K562 (cell line): ENCODE data around the gene SDK1. TPM values are rescaled to one million over a fixed set of nuclear protein-coding genes. Genes with fewer than 3 reads are reported as not detected.

Source experiments
- ATAC-seq: fragments of 200-7000 bp; cut with Tn5 transposase; 3 replicates; pipeline ENCODE4 v1.9.1; 2020; ENCODE audit warnings: moderate library complexity
- BruUV-seq: library from RNA; stranded (reverse); fragments of 400-500 nt; replicated peaks from 2 replicates; lab custom pipeline; 2021; lab: Mats Ljungman, UMichigan
- CTCF ChIA-PET: fragments of 300-600 bp; formaldehyde crosslinking; extraction: SDS; loops from one replicate; lab custom pipeline; 2021; ENCODE audit warnings: low intra/inter-chr PET ratio; lab: Yijun Ruan, JAX
- POLR2A ChIA-PET: fragments of 300-600, 350-650 bp; sonication (Branson Sonifier 250); formaldehyde crosslinking; extraction: SDS; loops from one replicate; lab custom pipeline; 2021; ENCODE audit warnings: antibody characterized with exemption, inconsistent platforms; lab: Yijun Ruan, JAX
- DNase-seq, 4 experiments: peaks; one replicate each; pipeline versions ENCODE4 v3.0.0 to v3.0.0-alpha.2; 2011 to 2018; ENCODE audit warnings: low spot score in 3 of 4, mixed read lengths in 3 of 4; ENCODE audit errors: extremely low read depth in 1 of 4
- FAIRE-seq: peaks from 2 replicates; lab custom pipeline; 2011; peaks lifted over from hg19 to GRCh38; lab: Jason Lieb, UNC
- H2AFZ ChIP-seq: 2 replicates; pipeline ENCODE4 v1.6.0; 2011; ENCODE audit warnings: low read depth, low read length, control low read depth, inconsistent platforms
- H3K27ac ChIP-seq: fragments of 200-600 bp; 3 replicates; pipeline ENCODE4 v1.8.0; 2011; ENCODE audit warnings: low read depth, mild to moderate bottlenecking, control low read depth, inconsistent platforms, low read length, moderate library complexity, mixed read lengths; ENCODE audit errors: extremely low read depth
- H3K27me3 ChIP-seq, 2 experiments: fragments of 300-600 bp in 1 of 2; 2 replicates in 1 of 2; 3 replicates in 1 of 2; pipeline versions ENCODE4 v1.6.0 to v1.8.0; 2011; ENCODE audit warnings: inconsistent platforms in 2 of 2, low read length in 2 of 2, mild to moderate bottlenecking in 1 of 2, mixed read lengths in 1 of 2, moderate library complexity in 1 of 2; ENCODE audit not compliant: control insufficient read depth in 2 of 2, insufficient read depth in 2 of 2
- H3K36me3 ChIP-seq: fragments of 300-600 bp; 3 replicates; pipeline ENCODE4 v1.8.0; 2011; ENCODE audit warnings: mild to moderate bottlenecking, low read length, inconsistent platforms; ENCODE audit not compliant: control insufficient read depth, insufficient read depth
- H3K4me1 ChIP-seq, 2 experiments: fragments of 200-600 bp in 1 of 2; replicated peaks in 1 of 2; 2 replicates in 1 of 2; 3 replicates in 1 of 2; pipeline versions ENCODE4 v1.5.1 to v1.8.0; 2011; ENCODE audit warnings: inconsistent platforms in 2 of 2, low read length in 2 of 2, mild to moderate bottlenecking in 1 of 2, mixed read lengths in 1 of 2, moderate library complexity in 1 of 2; ENCODE audit not compliant: control insufficient read depth in 2 of 2, insufficient read depth in 2 of 2
- H3K4me2 ChIP-seq: 2 replicates; pipeline ENCODE4 v1.6.1; 2011; ENCODE audit warnings: low read length, control low read depth, inconsistent platforms, mixed read lengths; ENCODE audit not compliant: insufficient read depth
- H3K4me3 ChIP-seq: fragments of 200-600 bp; sonication (generic), shearing (Covaris generic); 2 replicates; pipeline ENCODE4 v1.5.1; 2016; ENCODE audit warnings: control low read depth, inconsistent platforms
- H3K79me2 ChIP-seq: fragments of 200-600 bp; 3 replicates; pipeline ENCODE4 v1.8.0; 2011; ENCODE audit warnings: low read length, inconsistent platforms; ENCODE audit not compliant: control insufficient read depth, insufficient read depth
- H3K9ac ChIP-seq, 2 experiments: 2 replicates each; pipeline versions ENCODE4 v1.6.0 to v1.6.1; 2011; ENCODE audit warnings: low read depth in 2 of 2, low read length in 2 of 2, control low read depth in 1 of 2, inconsistent platforms in 1 of 2, mild to moderate bottlenecking in 1 of 2, mixed read lengths in 1 of 2; ENCODE audit not compliant: insufficient read depth in 1 of 2
- H3K9me1 ChIP-seq: one replicate; pipeline ENCODE4 v1.6.0; 2011; ENCODE audit warnings: inconsistent platforms, mild to moderate bottlenecking, low read length, moderate library complexity; ENCODE audit not compliant: control insufficient read depth, insufficient read depth
- H3K9me3 ChIP-seq: replicated peaks from 2 replicates; pipeline ENCODE4 v1.5.1; 2011; ENCODE audit warnings: low read depth, low read length, inconsistent platforms; ENCODE audit not compliant: control insufficient read depth, insufficient read depth
- H4K20me1 ChIP-seq: replicated peaks from 2 replicates; pipeline ENCODE4 v1.6.1; 2011; ENCODE audit warnings: low read length, inconsistent platforms, mixed read lengths; ENCODE audit not compliant: control insufficient read depth, insufficient read depth
- CHD2 ChIP-seq: IDR thresholded peaks from 2 replicates; pipeline ENCODE4 v1.6.1; 2011; ENCODE audit warnings: low read depth, low read length
- EP400 ChIP-seq: fragments of 450-650 bp; IDR thresholded peaks from 2 replicates; pipeline ENCODE4 v1.6.1; 2017; ENCODE audit warnings: antibody characterized with exemption, mild to moderate bottlenecking, moderate library complexity
- FOXK1 ChIP-seq: sonication (generic); formaldehyde crosslinking; IDR thresholded peaks from 2 replicates; pipeline ENCODE4 v1.8.0; 2022; ENCODE audit warnings: missing genetic modification reagents, mild to moderate bottlenecking, borderline replicate concordance
- FOXP4 ChIP-seq: sonication (generic); formaldehyde crosslinking; IDR thresholded peaks from 2 replicates; pipeline ENCODE4 v1.8.0; 2022; ENCODE audit warnings: mild to moderate bottlenecking, missing genetic modification reagents, borderline replicate concordance
- RBFOX2 ChIP-seq: fragments of 200-400 bp; formaldehyde crosslinking; IDR thresholded peaks from 2 replicates; pipeline ENCODE4 v1.6.1; 2017; ENCODE audit warnings: low read depth, mild to moderate bottlenecking, low read length, moderate library complexity
- RHOXF2B ChIP-seq: fragments of 250-450 bp; sonication (Bioruptor Pico); conservative IDR thresholded peaks from 2 replicates; pipeline ENCODE4 v1.5.1; 2021
- SOX6 ChIP-seq: fragments of 450-650 bp; IDR thresholded peaks from 2 replicates; pipeline ENCODE4 v1.6.1; 2014; ENCODE audit warnings: mild to moderate bottlenecking
- WGBS: fragments of 100-300 bp; shearing (Covaris generic); methylation state at CpG from one replicate; pipeline ENCODE4 v1.1.6; 2016; ENCODE audit warnings: low coverage, mixed read lengths; ENCODE audit not compliant: insufficient coverage; ENCODE audit errors: missing lambda C conversion rate; 5-methylcytosine and 5-hydroxymethylcytosine counted together
- in situ Hi-C: fragments of 300-500 bp; cut with MboI; formaldehyde crosslinking; loops from 4 replicates; pipeline ENCODE4 v1.15.0; 2018; ENCODE audit warnings: inconsistent platforms, mixed read lengths
- intact Hi-C: fragments of 100-400 bp; cut with micrococcal nuclease; formaldehyde crosslinking; loops from 2 replicates; pipeline ENCODE4 v1.14.2; 2022
- polyA plus RNA-seq, 8 experiments: library from polyadenylated mRNA; depleted of rRNA in 4 of 8; stranded (reverse) in 5 of 8; unstranded in 3 of 8; fragments of >200 nt; fragmentation: Nextera tagmentation in 2 of 8; fragmentation: Illumina TruSeq in 1 of 8; extraction: Ambion mirVana in 2 of 8; extraction: Trizol in 1 of 8; gene quantifications; 2 replicates each; pipeline versions ENCODE4 v1.2.1 to v1.2.3, GENCODE V29; 2011 to 2014; ENCODE audit warnings: inconsistent platforms in 1 of 8, missing spikeins in 1 of 8
- total RNA-seq, 7 experiments: library from RNA; depleted of rRNA in 6 of 7; stranded (reverse); fragments of >200 nt in 6 of 7; fragmentation: Illumina TruSeq in 2 of 7; extraction: Trizol in 2 of 7; gene quantifications; 2 replicates each; pipeline versions ENCODE4 v1.2.1 to v1.2.3, GENCODE V29; 2011 to 2021; ENCODE audit warnings: low replicate concordance in 1 of 7
- TF ChIP-seq, protein P1 (sequence below), 2 experiments: IDR thresholded peaks; 2 replicates each; pipeline ENCODE4 v1.6.1; 2011; ENCODE audit warnings: borderline replicate concordance in 1 of 2, control low read depth in 1 of 2, low read depth in 1 of 2, low read length in 1 of 2, mild to moderate bottlenecking in 1 of 2, mixed read lengths in 1 of 2, moderate library complexity in 1 of 2; ENCODE audit not compliant: insufficient read depth in 1 of 2, insufficient read length in 1 of 2, poor library complexity in 1 of 2, severe bottlenecking in 1 of 2; ENCODE audit errors: extremely low read depth in 1 of 2

Gene SDK1
- total and polyA plus RNA-seq, 9 of the 15 experiments (the other 6 are each of a cell fraction or from before 2014, with no cell fraction given), result 0.16 TPM; not detected in 8

DNA sequence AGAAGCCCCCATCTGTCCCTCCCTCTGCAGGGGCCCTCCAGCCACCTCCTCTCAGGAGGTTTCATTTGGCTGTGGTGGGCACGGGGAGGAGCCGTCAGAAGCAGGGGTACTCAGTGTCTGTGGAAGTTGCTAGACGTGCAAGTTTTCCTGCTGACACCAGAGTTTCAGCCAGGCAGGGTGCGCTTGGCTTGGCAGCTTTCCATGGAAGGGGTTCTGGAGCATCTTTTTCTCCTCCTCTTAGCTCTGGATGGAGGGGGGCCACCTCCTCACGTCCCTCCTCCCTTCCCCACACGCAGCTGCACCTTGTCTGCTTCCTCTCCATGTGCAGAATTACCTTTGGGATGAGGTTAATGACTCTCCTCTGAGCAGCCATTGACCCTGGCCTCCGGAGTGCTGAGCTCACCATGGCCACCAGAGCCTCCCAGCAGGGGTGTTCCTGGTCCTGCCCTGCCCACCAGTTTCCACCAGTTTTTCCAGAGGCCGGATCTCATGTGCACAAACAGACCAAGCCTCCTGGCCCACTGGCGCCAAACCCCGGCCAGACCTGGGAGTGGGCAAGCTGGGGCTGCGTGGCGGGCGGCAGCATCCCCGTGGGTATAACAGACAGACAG, 801.3 kb downstream of the SDK1 start:
- ATAC-seq, result no peak
- no peak overlapping the region for H3K27ac ChIP-seq
- FAIRE-seq, result no peak
- H3K36me3 ChIP-seq, result no peaks in the 10 kb centered on the region
- H3K27me3 ChIP-seq, result peaks cover 15 to 54% of the 10 kb centered on the region in 2 experiments; a peak in 3 of 5 replicates
- CTCF ChIA-PET, result no interaction called here
- in situ Hi-C loops (no loop called here), intact Hi-C loops (no loop called here)
- no peak overlapping the region for H3K9ac ChIP-seq
- H3K79me2 ChIP-seq, result no peaks in the 10 kb centered on the region
- H2AFZ ChIP-seq, result no peak overlapping the region
- BruUV-seq, result no TSS peak
- no peaks in the 10 kb centered on the region for H3K9me1 ChIP-seq
- H3K4me3 ChIP-seq, result no peak overlapping the region
- TF ChIP-seq FOXK1 (CRISPR knock-in tag), result no peak
- DNase-seq, result no peak
- H4K20me1 ChIP-seq, result 0 out of 2 replicates have a peak, but pooled peaks cover 4% of the 10 kb centered on the region
- POLR2A ChIA-PET, result interaction anchor here (1.4 kb wide), 1 partner anchor 7 kb away, joined by 4 read pairs; no protein-coding TSS in a partner anchor
- H3K9me3 ChIP-seq, result no peaks in the 10 kb centered on the region
- 0 out of 5 replicates have a peak, but pooled peaks cover 0 to 2% of the 10 kb centered on the region in 2 experiments for H3K4me1 ChIP-seq
- no peak overlapping the region for H3K4me2 ChIP-seq
- 0% methylated on average over 13 of the region's 14 CpGs for WGBS

DNA sequence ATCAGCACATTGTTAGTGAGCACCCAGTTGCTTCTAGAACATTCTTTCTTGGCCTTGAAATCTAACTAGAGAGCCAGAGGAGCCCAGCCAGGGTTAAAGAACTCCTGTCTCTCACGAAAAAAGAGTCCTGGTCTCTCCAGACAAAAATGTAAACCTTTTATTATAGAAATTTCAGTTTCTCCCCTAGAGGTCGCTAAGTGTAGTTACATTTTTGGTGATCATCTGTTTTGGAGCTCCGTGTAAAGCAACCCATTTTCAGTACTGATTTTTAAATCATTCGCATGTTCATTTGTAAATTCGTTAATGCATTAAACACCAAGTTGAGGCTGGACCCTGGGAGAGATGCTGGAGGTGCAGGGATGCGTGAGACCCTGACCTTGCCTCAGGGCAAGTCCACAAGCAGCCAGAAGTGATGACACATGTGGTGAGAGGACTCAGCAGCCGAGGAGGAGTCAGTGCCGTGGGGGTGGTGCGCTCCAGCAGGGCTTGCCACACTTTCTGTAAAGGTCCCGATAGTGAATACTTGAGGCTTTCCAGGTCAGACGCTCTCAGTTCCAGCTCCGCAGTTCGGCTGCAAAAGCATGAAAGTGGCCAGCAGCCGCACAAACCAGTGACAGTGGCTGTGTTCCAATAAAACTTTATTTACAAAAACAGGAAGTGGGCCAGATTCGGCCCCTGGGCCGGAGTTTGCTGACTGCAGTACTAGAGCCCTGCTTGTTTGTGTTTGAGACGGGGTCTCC, 802.5 kb downstream of the SDK1 start:
- in situ Hi-C loops, result no loop called here
- no peaks in the 10 kb centered on the region for H3K9me1 ChIP-seq
- H3K27me3 ChIP-seq, result peaks cover 9 to 59% of the 10 kb centered on the region in 2 experiments; a peak in 3 of 5 replicates
- no TSS peak for BruUV-seq
- H3K79me2 ChIP-seq, result no peaks in the 10 kb centered on the region
- DNase-seq (peak; percentile 33 to 43 (median 40)), ATAC-seq (peak; percentile 84), FAIRE-seq (peak; percentile 75)
- ChIA-PET POLR2A (interaction anchor here (0.7 to 1.4 kb wide), 2 partner anchors 8 to 37 kb away, joined by 3 to 4 read pairs; no protein-coding TSS in a partner anchor), CTCF (interaction anchor here (0.6 kb wide), 1 partner anchor 37 kb away, joined by 3 read pairs; no protein-coding TSS in a partner anchor)
- H3K36me3 ChIP-seq, result no peaks in the 10 kb centered on the region
- H3K4me2 ChIP-seq, result peak overlapping the region; percentile 63
- 0 out of 5 replicates have a peak, but pooled peaks cover 0 to 2% of the 10 kb centered on the region in 2 experiments for H3K4me1 ChIP-seq
- intact Hi-C loops, result no loop called here
- peak overlapping the region in 1 of 2 experiments; percentile 56; a peak in 1 of 4 replicates for H3K9ac ChIP-seq
- no peaks in the 10 kb centered on the region for H3K9me3 ChIP-seq
- peak overlapping the region; percentile 49 for H2AFZ ChIP-seq
- 0 out of 2 replicates have a peak, but pooled peaks cover 4% of the 10 kb centered on the region for H4K20me1 ChIP-seq
- no peak overlapping the region for H3K4me3 ChIP-seq
- H3K27ac ChIP-seq, result no peak overlapping the region
- WGBS, result 4% methylated on average over 17 of the region's 17 CpGs
- no peak for TF ChIP-seq EP400
- TF ChIP-seq CHD2, result no peak
- TF ChIP-seq, protein P1, sequence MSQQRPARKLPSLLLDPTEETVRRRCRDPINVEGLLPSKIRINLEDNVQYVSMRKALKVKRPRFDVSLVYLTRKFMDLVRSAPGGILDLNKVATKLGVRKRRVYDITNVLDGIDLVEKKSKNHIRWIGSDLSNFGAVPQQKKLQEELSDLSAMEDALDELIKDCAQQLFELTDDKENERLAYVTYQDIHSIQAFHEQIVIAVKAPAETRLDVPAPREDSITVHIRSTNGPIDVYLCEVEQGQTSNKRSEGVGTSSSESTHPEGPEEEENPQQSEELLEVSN (IDR thresholded peaks at IDR 0.05; ENCODE audit: borderline replicate concordance in 1 of 2, extremely low read depth in 1 of 2, insufficient read depth in 1 of 2, insufficient read length in 1 of 2, low read depth in 1 of 2, low read length in 1 of 2, poor library complexity in 1 of 2, severe bottlenecking in 1 of 2), result peak in 1 of 2 experiments; percentile 9
- no peak for TF ChIP-seq RBFOX2
- no peak for TF ChIP-seq FOXP4 (CRISPR knock-in tag)
- no peak for TF ChIP-seq SOX6
- no peak for TF ChIP-seq RHOXF2B (CRISPR knock-in tag)
